Muscle layer of colon (tissue), 2 donors: ENCODE data around the gene HMG20A.
A peak's percentile ranks its signal among the peaks of the same experiment; 100 is the strongest.

Experiments
- H3K27ac ChIP-seq: one replicate; pipeline ENCODE4 v1.7.0; 2013; ENCODE audit warnings: low read depth, mild to moderate bottlenecking, low read length, moderate library complexity
- H3K27me3 ChIP-seq, 2 donors: one replicate each; pipeline ENCODE4 v1.7.0; 2013; ENCODE audit warnings: low read length in 2 of 2, mild to moderate bottlenecking in 2 of 2; ENCODE audit not compliant: insufficient read depth in 2 of 2, control insufficient read depth in 1 of 2
- H3K36me3 ChIP-seq: one replicate; pipeline ENCODE4 v1.7.0; 2013; ENCODE audit warnings: mild to moderate bottlenecking, low read length; ENCODE audit not compliant: insufficient read depth
- H3K4me1 ChIP-seq: one replicate; pipeline ENCODE4 v1.7.0; 2013; ENCODE audit warnings: mild to moderate bottlenecking, low read length; ENCODE audit not compliant: insufficient read depth
- H3K4me3 ChIP-seq, 2 donors: one replicate each; pipeline ENCODE4 v1.7.0; 2013; ENCODE audit warnings: low read length in 2 of 2, low read depth in 1 of 2, mild to moderate bottlenecking in 1 of 2, moderate library complexity in 1 of 2
- H3K9ac ChIP-seq: one replicate; pipeline ENCODE4 v1.7.0; 2013; ENCODE audit warnings: low read length
- H3K9me3 ChIP-seq: one replicate; pipeline ENCODE4 v1.7.0; 2013; ENCODE audit warnings: mild to moderate bottlenecking, low read length
- donor health status: abdominal sarcoma.
- donor health status: Adenocarcinoma of cecum.

Gene HMG20A

GRCh38 chr15:77480859-77481633 is 60.4 kb downstream of the HMG20A start:
- H3K4me1 ChIP-seq = peaks cover 28% of the 10 kb centered on the region
- peaks cover 32% of the 10 kb centered on the region for H3K36me3 ChIP-seq
- no peaks in the 10 kb centered on the region for H3K9me3 ChIP-seq
- H3K4me3 ChIP-seq = no peak overlapping the region
- no peaks in the 10 kb centered on the region for H3K27me3 ChIP-seq
- no peak overlapping the region for H3K9ac ChIP-seq
- no peak overlapping the region for H3K27ac ChIP-seq

GRCh38 chr15:77481670-77482069 is 61.0 kb downstream of the HMG20A start:
- Histone ChIP-seq H3K4me1 (peaks cover 28% of the 10 kb centered on the region), H3K4me3 (no peak overlapping the region), H3K36me3 (peaks cover 32% of the 10 kb centered on the region), H3K27me3 (no peaks in the 10 kb centered on the region), H3K27ac (no peak overlapping the region), H3K9me3 (no peaks in the 10 kb centered on the region), H3K9ac (no peak overlapping the region)

GRCh38 chr15:77482570-77482969 is 61.9 kb downstream of the HMG20A start:
- Histone ChIP-seq H3K36me3 (peaks cover 32% of the 10 kb centered on the region), H3K9ac (no peak overlapping the region), H3K27me3 (no peaks in the 10 kb centered on the region), H3K9me3 (no peaks in the 10 kb centered on the region), H3K4me3 (no peak overlapping the region), H3K27ac (no peak overlapping the region), H3K4me1 (peaks cover 28% of the 10 kb centered on the region)

- H3K9me3 ChIP-seq = no peaks in the 10 kb centered on the region
- no peak overlapping the region for H3K27ac ChIP-seq
- H3K4me1 ChIP-seq = peaks cover 28% of the 10 kb centered on the region
- H3K9ac ChIP-seq = no peak overlapping the region
- H3K36me3 ChIP-seq = peaks cover 27% of the 10 kb centered on the region
- no peaks in the 10 kb centered on the region for H3K27me3 ChIP-seq
- no peak overlapping the region for H3K4me3 ChIP-seq
These were observed 62.9 kb downstream of the HMG20A start for GRCh38 chr15:77483425-77484140.

GRCh38 chr15:77484994-77485393 is 64.3 kb downstream of the HMG20A start:
- Histone ChIP-seq H3K27ac (no peak overlapping the region), H3K9ac (no peak overlapping the region), H3K27me3 (no peaks in the 10 kb centered on the region), H3K9me3 (no peaks in the 10 kb centered on the region), H3K4me3 (no peak overlapping the region), H3K4me1 (peaks cover 28% of the 10 kb centered on the region), H3K36me3 (peaks cover 18% of the 10 kb centered on the region)

- H3K4me1 ChIP-seq = peaks cover 18% of the 10 kb centered on the region
- no peaks in the 10 kb centered on the region for H3K27me3 ChIP-seq
- peak overlapping the region; percentile 32 for H3K27ac ChIP-seq
- H3K4me3 ChIP-seq = no peak overlapping the region
- no peaks in the 10 kb centered on the region for H3K9me3 ChIP-seq
- peaks cover 18% of the 10 kb centered on the region for H3K36me3 ChIP-seq
- no peak overlapping the region for H3K9ac ChIP-seq
These were observed 66.1 kb downstream of the HMG20A start for GRCh38 chr15:77486542-77487468.

- no peak overlapping the region for H3K9ac ChIP-seq
- peak overlapping the region; percentile 32 for H3K27ac ChIP-seq
- H3K9me3 ChIP-seq = no peaks in the 10 kb centered on the region
These were observed 66.8 kb downstream of the HMG20A start for GRCh38 chr15:77487469-77487842.

GRCh38 chr15:77487888-77488287 is 67.2 kb downstream of the HMG20A start:
- Histone ChIP-seq H3K9me3 (no peaks in the 10 kb centered on the region), H3K9ac (no peak overlapping the region), H3K4me3 (no peak overlapping the region), H3K36me3 (peaks cover 18% of the 10 kb centered on the region), H3K27ac (no peak overlapping the region), H3K4me1 (peaks cover 8% of the 10 kb centered on the region), H3K27me3 (no peaks in the 10 kb centered on the region)

More at GRCh38 chr15:77487469-77487842, 66.8 kb downstream of the HMG20A start:
- Histone ChIP-seq H3K4me3 (no peak overlapping the region), H3K4me1 (peaks cover 13% of the 10 kb centered on the region), H3K27me3 (no peaks in the 10 kb centered on the region), H3K36me3 (peaks cover 18% of the 10 kb centered on the region)

GRCh38 chr15:77489647-77490046 is 69.0 kb downstream of the HMG20A start:
- Histone ChIP-seq H3K4me3 (no peak overlapping the region), H3K36me3 (peaks cover 6% of the 10 kb centered on the region), H3K9me3 (no peaks in the 10 kb centered on the region), H3K9ac (no peak overlapping the region), H3K27ac (no peak overlapping the region), H3K27me3 (no peaks in the 10 kb centered on the region), H3K4me1 (peaks cover 6% of the 10 kb centered on the region)

- H3K27ac ChIP-seq = no peak overlapping the region
- H3K36me3 ChIP-seq = no peaks in the 10 kb centered on the region
- no peaks in the 10 kb centered on the region for H3K9me3 ChIP-seq
- H3K4me1 ChIP-seq = peaks cover 35% of the 10 kb centered on the region
- H3K4me3 ChIP-seq = no peak overlapping the region
- H3K9ac ChIP-seq = no peak overlapping the region
- no peaks in the 10 kb centered on the region for H3K27me3 ChIP-seq
These were observed 72.7 kb downstream of the HMG20A start for GRCh38 chr15:77493324-77493907.
